Activated T-cell treated with anti-CD3 and anti-CD28 coated beads, Interleukin-2, amount 50 U/mL, for 24 hours (primary cell): ENCODE measurements around the gene STRN4.

Experiments
- DNase-seq: peaks from one replicate; pipeline ENCODE4 v3.0.0-alpha.2; 2020
- H3K27ac Mint-ChIP-seq: 2 replicates; pipeline ENCODE4 v1.8.0; 2020; ENCODE audit warnings: mild to moderate bottlenecking, mixed read lengths
- H3K27me3 Mint-ChIP-seq: 2 replicates; pipeline ENCODE4 v1.8.0; 2020; ENCODE audit warnings: mixed read lengths
- H3K36me3 Mint-ChIP-seq: 2 replicates; pipeline ENCODE4 v1.8.0; 2020; ENCODE audit warnings: low read depth, mixed read lengths
- H3K4me1 Mint-ChIP-seq: 2 replicates; pipeline ENCODE4 v1.8.0; 2020; ENCODE audit warnings: low read depth, mixed read lengths
- H3K4me3 Mint-ChIP-seq: 2 replicates; pipeline ENCODE4 v1.8.0; 2020; ENCODE audit warnings: mild to moderate bottlenecking, moderate library complexity, mixed read lengths
- H3K9me3 Mint-ChIP-seq: 2 replicates; pipeline ENCODE4 v1.8.0; 2020; ENCODE audit warnings: mixed read lengths

STRN4 gene, protein sequence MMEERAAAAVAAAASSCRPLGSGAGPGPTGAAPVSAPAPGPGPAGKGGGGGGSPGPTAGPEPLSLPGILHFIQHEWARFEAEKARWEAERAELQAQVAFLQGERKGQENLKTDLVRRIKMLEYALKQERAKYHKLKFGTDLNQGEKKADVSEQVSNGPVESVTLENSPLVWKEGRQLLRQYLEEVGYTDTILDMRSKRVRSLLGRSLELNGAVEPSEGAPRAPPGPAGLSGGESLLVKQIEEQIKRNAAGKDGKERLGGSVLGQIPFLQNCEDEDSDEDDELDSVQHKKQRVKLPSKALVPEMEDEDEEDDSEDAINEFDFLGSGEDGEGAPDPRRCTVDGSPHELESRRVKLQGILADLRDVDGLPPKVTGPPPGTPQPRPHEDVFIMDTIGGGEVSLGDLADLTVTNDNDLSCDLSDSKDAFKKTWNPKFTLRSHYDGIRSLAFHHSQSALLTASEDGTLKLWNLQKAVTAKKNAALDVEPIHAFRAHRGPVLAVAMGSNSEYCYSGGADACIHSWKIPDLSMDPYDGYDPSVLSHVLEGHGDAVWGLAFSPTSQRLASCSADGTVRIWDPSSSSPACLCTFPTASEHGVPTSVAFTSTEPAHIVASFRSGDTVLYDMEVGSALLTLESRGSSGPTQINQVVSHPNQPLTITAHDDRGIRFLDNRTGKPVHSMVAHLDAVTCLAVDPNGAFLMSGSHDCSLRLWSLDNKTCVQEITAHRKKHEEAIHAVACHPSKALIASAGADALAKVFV

DNA sequence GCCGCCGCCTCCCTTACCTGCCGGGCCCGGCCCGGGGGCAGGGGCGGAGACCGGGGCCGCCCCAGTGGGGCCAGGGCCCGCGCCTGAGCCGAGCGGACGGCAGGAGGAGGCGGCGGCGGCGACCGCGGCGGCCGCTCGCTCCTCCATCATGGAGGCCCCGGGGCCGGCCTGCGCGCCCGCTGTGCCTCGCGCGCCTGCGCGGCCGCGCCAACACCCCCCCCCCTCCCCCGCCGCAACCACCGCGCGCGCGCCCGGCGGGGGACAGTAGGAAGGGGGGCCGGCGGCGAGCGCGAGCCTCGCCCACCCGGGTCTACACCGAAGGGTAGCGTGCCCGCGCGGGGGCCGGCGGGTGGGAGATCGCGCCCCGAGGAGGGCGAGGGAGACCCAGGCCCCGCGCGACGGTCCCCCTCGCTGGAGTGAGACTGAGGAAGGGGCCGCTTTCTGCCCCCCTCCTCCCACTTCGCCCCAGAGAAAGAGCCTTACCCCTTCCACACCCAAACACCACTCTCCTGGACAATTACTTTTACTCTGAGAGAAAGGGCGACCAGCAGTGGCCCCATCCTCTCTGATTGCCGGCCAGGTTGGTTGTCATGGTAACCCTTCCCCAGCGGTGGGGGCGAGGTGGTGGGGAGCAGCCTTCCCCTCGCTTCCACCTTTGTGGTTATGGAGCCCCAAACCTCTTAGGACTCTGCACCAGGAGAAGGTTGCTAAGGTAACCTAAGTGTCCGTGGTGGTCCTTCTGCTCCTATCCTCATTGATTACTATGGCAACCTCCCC, at the start of gene STRN4:
Gene STRN4, minus strand, starts transcription at position 170 of the 777 bp plus-strand sequence. Its CDS starts 20 bp downstream, at position 150.
- peak within 1 kb of the TSS; percentile 96 for H3K4me3 Mint-ChIP-seq
- H3K9me3 Mint-ChIP-seq = no peaks in the 10 kb centered on the region
- peaks cover 48% of the 10 kb centered on the region for H3K4me1 Mint-ChIP-seq
- peaks cover 53% of the 10 kb centered on the region for H3K36me3 Mint-ChIP-seq
- peak; percentile 77 for DNase-seq
- H3K27me3 Mint-ChIP-seq = no peaks in the 10 kb centered on the region
- H3K27ac Mint-ChIP-seq = peak within 1 kb of the TSS; percentile 92

DNA sequence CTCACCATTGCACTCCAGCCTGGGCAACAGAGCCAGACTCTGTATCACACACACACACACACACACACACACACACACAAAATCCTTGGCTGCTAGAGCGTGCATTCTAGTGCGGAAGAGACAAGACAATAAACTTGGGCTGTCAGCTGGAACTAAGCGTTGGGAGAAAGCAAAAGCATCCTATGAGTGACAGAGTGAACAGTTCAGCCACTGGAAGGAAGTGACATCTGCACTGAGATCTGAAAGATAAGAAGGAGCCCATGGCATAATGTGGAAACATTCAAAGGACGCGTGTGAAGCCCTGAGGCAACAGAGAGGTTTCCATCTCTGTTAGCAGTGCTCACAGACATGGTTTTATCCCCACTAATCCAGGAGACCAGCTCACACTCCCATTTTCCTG, 45.7 kb upstream of the STRN4 start:
- Mint-ChIP-seq H3K9me3 (no peaks in the 10 kb centered on the region), H3K27me3 (no peaks in the 10 kb centered on the region), H3K36me3 (peaks cover 13% of the 10 kb centered on the region), H3K4me3 (no peak overlapping the region), H3K27ac (peak overlapping the region; percentile 66), H3K4me1 (peaks cover 22% of the 10 kb centered on the region)
- no peak for DNase-seq

DNA sequence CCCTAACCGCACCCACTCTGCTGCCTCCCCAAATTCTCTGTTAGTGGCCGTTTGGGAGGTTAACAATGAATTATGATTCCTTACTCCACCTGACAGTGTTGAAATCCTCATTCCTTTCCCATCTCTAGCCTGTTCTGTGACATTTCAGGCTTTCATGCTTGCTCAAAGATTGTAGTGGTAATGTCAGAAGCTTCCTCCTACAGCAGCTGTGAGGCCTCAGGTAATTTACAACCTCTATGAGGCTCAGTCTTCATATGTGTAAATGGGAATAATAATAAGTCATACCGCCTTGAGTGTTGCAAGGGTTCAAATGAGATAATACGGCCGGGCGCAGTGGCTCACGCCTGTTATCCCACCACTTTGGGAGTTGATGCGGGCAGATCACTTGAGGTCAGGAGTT, 43.1 kb upstream of the STRN4 start:
- Mint-ChIP-seq H3K36me3 (peaks cover 39% of the 10 kb centered on the region), H3K4me3 (no peak overlapping the region), H3K27me3 (no peaks in the 10 kb centered on the region), H3K9me3 (no peaks in the 10 kb centered on the region), H3K27ac (no peak overlapping the region), H3K4me1 (peaks cover 34% of the 10 kb centered on the region)
- DNase-seq = no peak

DNA sequence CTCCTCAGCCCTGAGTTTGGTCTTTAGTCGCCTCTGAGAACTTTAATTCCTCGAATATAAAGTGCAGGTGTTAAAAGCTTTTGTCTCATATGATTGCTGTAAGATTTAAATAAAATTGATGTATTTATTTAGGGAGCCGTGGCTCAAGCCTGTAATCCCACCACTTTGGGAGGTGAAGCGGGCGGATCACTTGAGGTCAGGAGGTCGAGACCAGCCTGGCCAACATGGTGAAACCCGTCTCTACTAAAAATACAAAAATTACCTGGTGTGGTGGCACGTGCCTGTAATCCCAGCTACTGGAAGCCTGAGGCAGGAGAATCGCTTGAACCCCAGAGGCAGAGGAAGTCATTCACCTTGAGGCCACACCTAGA, 42.7 kb upstream of the STRN4 start:
- no peak for DNase-seq
- Mint-ChIP-seq H3K4me1 (peaks cover 39% of the 10 kb centered on the region), H3K9me3 (no peaks in the 10 kb centered on the region), H3K27me3 (no peaks in the 10 kb centered on the region), H3K27ac (peak overlapping the region; percentile 99), H3K36me3 (peaks cover 43% of the 10 kb centered on the region), H3K4me3 (peak overlapping the region; percentile 98)

DNA sequence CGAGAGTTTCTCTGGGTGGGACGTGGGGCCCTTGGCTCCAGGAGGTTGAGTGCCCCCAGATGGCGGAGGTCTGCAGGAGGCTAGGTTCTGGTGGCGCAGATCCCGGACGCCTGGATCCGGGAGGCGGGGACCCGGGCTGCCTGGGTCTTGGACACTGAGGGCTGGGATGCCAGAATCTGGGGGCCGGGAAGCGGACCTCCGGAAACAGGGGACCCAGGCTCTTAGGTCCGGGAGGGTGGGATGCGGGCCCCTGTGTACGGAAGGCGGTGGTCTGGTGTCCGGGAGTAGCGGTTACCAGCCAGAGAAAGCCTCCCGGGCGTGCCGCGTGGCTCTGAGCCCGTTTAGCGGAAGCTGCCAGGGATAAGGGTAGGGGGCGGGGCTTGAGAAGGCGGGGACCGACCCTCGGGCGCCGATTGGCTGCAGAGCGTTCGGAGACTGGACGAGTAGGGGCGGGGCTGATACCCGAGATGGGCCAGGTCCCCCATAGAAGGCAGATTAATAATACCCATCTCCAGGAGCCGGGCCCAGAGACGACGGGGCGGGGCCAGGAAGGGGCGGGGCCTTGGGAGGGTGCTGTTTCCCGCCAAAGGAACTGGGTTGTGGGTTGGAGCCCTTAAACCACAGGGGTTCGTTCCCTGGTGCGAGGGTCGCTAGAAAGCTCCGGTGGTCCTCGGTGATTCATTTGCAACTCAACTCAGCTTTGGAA, 42.2 kb upstream of the STRN4 start, which contains the start of gene SLC1A5:
Gene SLC1A5, minus strand, starts transcription at position 333 of the 706 bp plus-strand sequence. CDS start 629 bp downstream, outside the sequence.
- Mint-ChIP-seq H3K36me3 (peaks cover 48% of the 10 kb centered on the region), H3K4me3 (peak within 1 kb of the TSS; percentile 98), H3K27me3 (no peaks in the 10 kb centered on the region), H3K4me1 (peaks cover 44% of the 10 kb centered on the region), H3K27ac (peak within 1 kb of the TSS; percentile 99), H3K9me3 (no peaks in the 10 kb centered on the region)
- peak; percentile 99 for DNase-seq

DNA sequence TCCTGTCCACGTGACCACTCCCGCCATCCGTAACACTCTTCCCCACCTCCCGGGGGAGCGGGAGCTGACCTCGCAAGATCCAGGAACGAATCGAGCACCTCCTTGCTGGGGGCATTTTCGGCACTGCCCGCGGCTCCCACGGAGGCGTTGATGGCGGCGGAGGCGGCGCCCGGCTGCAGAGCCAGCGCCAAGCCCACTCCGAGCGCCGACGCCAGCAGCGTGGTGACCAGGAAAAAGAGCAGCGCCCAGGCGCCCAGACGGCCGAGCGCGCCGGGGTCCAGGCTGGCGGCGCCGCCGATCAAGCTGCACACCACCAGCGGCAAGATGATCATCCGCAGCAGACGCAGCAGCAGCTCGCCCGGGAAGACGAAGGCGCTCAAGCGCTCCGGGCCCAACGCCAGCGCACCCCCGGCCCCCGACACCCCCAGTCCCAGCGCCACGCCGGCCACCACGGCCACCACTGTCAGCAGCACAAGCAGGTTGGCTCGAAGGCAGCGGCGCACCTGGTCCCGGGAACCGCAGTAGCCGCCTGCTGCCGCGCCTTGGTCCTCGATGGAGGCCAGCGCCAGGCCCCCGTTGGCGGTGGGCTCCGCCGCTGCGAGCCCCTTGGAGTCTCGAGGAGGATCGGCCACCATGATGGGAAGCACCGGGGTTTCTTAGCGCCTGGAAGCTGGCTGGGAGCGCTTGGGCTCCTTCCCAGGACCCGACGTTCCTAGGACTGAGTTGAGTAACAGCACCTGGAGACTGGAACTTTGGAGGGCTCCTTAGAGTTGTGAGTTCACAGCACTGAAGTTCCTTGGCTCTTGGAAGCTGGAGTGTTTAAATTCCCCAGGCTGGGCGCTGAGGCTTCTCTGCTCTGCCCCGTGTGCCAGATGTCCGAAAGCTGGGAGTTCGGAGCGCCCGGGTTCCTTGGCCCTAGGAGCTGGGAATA, 41.3 kb upstream of the STRN4 start:
- Mint-ChIP-seq H3K4me1 (peaks cover 49% of the 10 kb centered on the region), H3K36me3 (peaks cover 57% of the 10 kb centered on the region), H3K4me3 (peak overlapping the region; percentile 98), H3K9me3 (no peaks in the 10 kb centered on the region), H3K27ac (peak overlapping the region; percentile 99), H3K27me3 (no peaks in the 10 kb centered on the region)
- DNase-seq = peak; percentile 72

DNA sequence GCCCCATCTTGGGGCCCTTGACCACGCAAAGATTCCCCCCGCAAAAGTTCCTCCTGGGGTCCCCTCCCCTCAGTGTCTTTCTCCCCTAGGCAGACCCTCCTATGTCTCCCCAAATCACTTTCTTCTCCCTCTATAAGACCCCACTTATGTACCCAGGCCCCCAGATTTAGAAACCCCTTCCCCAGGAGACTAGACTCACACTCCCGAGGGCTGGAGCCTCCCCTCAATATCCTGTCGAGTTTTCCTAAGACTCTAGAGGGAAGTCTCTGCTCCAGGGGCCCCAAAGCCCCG, 40.7 kb upstream of the STRN4 start:
- Mint-ChIP-seq H3K4me1 (peaks cover 49% of the 10 kb centered on the region), H3K27me3 (no peaks in the 10 kb centered on the region), H3K4me3 (peak overlapping the region; percentile 98), H3K27ac (peak overlapping the region; percentile 99), H3K36me3 (peaks cover 63% of the 10 kb centered on the region), H3K9me3 (no peaks in the 10 kb centered on the region)
- DNase-seq = no peak

DNA sequence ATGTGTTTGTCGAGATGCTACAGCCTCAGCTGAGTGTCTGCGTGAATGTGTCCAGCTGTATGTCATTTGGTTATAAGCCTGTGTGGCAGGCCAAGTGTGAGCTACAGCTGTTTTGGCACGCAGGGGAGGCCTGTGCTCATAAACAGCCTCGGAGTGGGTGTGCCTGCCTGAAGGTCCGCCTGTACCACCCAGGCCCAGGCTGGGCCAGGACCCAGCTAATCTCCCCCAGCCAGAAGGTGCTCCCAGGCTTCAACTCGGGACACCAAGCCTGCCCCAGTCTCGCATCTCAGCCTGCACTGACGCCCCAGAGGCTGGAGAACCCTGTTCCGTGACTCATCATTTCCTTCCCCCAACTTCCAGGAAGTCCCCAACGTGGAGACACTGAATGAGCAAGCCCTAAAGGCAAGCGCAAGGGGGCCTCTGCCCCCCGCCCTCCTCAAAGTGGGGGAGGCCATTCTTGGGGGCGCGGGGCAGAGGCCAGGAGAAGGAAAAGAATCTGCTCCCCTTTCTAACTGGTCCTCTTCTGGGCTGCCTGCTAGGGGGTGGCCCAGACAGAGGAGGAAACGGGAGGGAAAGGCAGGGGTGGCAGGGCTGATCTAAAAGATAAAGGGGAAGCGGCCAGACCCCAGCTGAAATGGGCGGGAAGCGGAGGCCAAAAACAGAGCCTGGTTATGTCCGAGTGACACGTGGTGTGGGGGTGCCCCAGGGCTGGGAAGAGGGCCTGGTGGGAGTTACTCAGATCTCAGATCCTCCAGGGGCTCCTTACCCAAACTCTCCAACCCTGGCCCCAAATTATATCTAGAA, 40.2 kb upstream of the STRN4 start:
- peak; percentile 86 for DNase-seq
- H3K36me3 Mint-ChIP-seq = peaks cover 68% of the 10 kb centered on the region
- no peaks in the 10 kb centered on the region for H3K9me3 Mint-ChIP-seq
- peak overlapping the region; percentile 98 for H3K4me3 Mint-ChIP-seq
- peaks cover 49% of the 10 kb centered on the region for H3K4me1 Mint-ChIP-seq
- no peaks in the 10 kb centered on the region for H3K27me3 Mint-ChIP-seq
- peak overlapping the region; percentile 99 for H3K27ac Mint-ChIP-seq

DNA sequence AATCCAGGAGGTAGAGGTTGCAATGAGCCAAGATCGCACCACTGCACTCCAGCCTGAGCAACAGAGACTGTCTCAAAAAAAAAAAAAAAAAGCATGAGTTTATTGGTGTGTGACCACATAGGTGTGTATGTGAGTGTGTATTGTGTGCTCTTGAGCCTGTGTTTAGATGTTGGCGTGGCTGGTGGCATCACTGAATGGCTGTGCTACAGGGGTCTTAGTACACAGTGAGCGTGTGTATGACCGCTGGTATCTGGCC, 39.7 kb upstream of the STRN4 start:
- H3K4me1 Mint-ChIP-seq = peaks cover 48% of the 10 kb centered on the region
- H3K4me3 Mint-ChIP-seq = peak overlapping the region; percentile 98
- H3K9me3 Mint-ChIP-seq = no peaks in the 10 kb centered on the region
- DNase-seq = no peak
- H3K27ac Mint-ChIP-seq = peak overlapping the region; percentile 99
- H3K27me3 Mint-ChIP-seq = no peaks in the 10 kb centered on the region
- H3K36me3 Mint-ChIP-seq = peaks cover 73% of the 10 kb centered on the region

DNA sequence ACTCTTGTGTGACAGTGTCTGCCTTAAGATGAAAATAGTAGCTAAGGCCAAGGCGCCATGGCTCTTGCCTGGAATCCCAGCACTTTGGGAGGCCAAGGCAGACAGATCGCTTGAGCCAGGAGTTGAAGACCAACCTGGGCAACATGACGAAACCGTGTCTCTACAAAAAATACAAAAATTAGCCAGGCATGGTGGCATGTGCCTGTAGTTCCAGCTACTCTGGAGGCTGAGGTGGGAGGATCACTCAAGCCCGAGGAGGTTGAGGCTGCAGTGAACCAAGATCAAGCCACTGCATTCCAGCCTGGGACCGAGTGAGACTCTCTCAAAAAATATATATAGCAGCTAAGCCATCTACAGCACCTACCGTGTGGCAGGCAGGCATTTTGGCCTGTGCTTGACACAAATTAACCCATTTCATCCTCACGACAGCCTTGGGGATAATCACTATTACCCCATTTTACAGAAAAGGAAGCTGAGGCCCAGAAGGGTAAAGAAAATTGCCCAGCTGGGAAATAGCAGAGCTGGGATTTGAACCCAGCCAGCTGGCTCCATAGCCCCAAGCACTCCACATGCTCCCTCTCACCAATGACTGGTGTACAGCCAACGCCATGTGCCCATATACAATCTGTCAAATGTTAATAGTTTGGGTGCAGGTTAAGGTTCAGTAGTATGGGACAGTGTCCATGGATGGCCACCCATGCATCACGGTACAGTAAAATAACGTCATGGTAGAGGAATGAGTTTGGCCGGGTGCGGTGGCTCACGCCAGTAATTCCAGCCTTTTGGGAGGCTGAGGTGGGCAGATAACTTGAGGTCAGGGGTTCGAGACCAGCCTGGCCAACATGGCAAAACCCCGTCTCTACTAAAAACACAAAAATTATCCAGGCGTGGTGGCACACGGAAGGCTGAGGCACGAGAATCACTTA, 39.1 kb upstream of the STRN4 start:
- H3K4me1 Mint-ChIP-seq = peaks cover 48% of the 10 kb centered on the region
- no peaks in the 10 kb centered on the region for H3K9me3 Mint-ChIP-seq
- peak overlapping the region; percentile 98 for H3K4me3 Mint-ChIP-seq
- DNase-seq = no peak
- H3K27me3 Mint-ChIP-seq = no peaks in the 10 kb centered on the region
- peak overlapping the region; percentile 99 for H3K27ac Mint-ChIP-seq
- peaks cover 76% of the 10 kb centered on the region for H3K36me3 Mint-ChIP-seq

DNA sequence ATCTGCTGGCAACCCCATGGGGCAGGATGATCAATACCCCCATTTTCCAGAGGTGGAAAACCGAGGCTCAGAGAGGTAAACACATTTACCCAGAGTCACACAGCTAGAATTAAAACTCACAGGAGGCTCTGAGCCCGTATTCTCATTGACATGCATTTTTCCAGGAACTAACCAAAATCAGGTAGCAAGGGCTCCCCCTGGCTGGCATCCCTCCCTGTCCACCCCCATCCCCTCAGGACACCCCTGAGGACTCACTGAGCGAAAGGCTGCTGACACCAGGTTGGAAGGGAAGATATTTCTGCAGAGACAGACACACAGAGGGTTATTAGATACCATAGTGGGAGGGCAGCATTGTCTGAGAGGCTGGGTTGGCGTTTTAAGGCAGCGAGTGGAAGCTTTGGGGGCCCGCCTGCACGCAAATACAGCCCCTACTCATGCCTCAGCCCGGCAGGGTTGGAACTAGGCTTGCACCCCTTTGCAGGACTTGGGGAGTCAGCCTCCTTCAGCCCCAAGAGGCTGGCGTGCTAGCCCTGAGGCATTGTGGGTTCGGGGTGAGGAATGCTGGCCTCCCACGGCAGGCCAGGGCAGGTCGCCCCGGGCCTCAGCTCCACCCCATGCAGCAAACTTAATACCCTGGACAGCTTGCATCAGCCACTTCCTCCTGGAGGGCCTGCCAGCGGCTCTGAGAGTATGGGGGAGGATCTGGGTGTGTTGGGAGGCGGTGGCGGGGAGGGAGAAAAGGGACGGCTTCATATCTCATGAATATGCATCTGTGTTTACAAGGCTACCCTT, 38.2 kb upstream of the STRN4 start:
- no peaks in the 10 kb centered on the region for H3K9me3 Mint-ChIP-seq
- peak overlapping the region; percentile 99 for H3K27ac Mint-ChIP-seq
- H3K4me3 Mint-ChIP-seq = peak overlapping the region; percentile 98
- DNase-seq = peak; percentile 77
- peaks cover 83% of the 10 kb centered on the region for H3K36me3 Mint-ChIP-seq
- peaks cover 49% of the 10 kb centered on the region for H3K4me1 Mint-ChIP-seq
- H3K27me3 Mint-ChIP-seq = no peaks in the 10 kb centered on the region
